ENCODE data around the gene CLK2.

- TF ChIP-seq POLR2AphosphoS5 (IDR thresholded peaks at IDR 0.05; ENCODE audit: insufficient read depth, low read depth, low read length) (no peak), CTCF (IDR thresholded peaks at IDR 0.05; ENCODE audit: extremely low read depth in 1 of 2, insufficient read depth in 1 of 2, low read depth in 1 of 2, low read length in 2 of 2) (no peak), EZH2 (IDR thresholded peaks at IDR 0.05; ENCODE audit: borderline replicate concordance, low read depth, low read length, severe bottlenecking) (no peak), POLR2A (IDR thresholded peaks at IDR 0.05; ENCODE audit: low read depth, low read length) (no peak), FOS (IDR thresholded peaks at IDR 0.05; ENCODE audit: borderline replicate concordance, insufficient read depth, low read length) (no peak), MYC (IDR thresholded peaks at IDR 0.05; ENCODE audit: low read depth, low read length) (no peak), MAX (IDR thresholded peaks at IDR 0.05; ENCODE audit: insufficient read depth, insufficient read length) (no peak), JUN (IDR thresholded peaks at IDR 0.05; ENCODE audit: borderline replicate concordance, insufficient read depth, insufficient read length, low read depth) (no peak)
Observed at GRCh38 chr1:155219592-155220031, 53.7 kb downstream of the CLK2 start.

Data from endothelial cell of umbilical vein (primary cell).